Hippocampal formation (tissue), 2 donors: Measurements from ENCODE around the gene C12orf57.
"Not testable (repeated sequence)": the region's sequence is repeated elsewhere in the genome, so short reads cannot be mapped to it uniquely, and the experiment has no call there.

Experiments
- DNase-seq, 2 donors: peaks; one replicate each; lab custom pipeline; 2025; lab: John Stamatoyannopoulos, UW

The C12orf57 gene

GRCh38 chr12:6943722-6944380 is at the start of gene C12orf57, which contains the start of gene RNU7-1:
TSS of gene C12orf57 (plus strand) at chr12:6944022. CDS start at chr12:6944122, 100 bp downstream.
TSS of gene RNU7-1 (plus strand) at chr12:6943816.
- peak; percentile 61 to 88 for DNase-seq

GRCh38 chr12:6894321-6894720 is 49.5 kb upstream of the C12orf57 start:
- DNase-seq, result no peak

- no peak for DNase-seq
These were observed 46.9 kb upstream of the C12orf57 start for GRCh38 chr12:6896846-6897435.

GRCh38 chr12:6899427-6899826 is 44.4 kb upstream of the C12orf57 start:
- DNase-seq, result no peak

DNA sequence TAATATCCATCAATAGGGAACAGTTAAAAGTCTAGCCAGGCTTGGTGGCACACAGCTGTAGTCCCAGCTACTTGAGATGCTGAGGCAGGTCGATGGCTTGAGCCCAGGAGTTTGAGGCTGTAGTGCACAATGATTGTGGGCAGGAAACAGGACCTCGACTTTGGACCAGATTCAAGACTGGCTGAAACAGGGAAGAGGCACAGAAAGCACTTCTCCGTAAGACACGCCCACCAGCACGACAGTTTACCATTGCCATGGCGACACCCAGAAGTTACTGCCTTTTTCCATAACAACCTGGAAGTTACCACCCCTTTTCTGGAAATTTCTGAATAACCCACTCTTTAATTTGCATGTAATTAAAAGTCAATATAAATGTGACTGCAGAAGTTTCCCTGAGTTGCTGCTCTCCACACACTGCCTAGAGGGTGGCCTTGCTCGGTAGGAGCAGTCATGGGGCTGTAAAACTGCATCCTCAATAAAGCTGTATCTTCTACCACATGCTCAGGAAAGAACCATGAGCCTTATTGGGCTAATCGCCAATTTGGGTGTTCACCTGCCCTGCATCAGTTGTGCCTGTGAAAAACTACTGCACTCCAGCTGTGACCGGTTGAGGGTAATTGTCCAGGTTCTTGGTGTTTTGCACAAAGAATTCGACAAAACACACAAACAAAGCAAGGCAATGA is 43.8 kb upstream of the C12orf57 start:
- peak in 1 of 2 donors; percentile 46 for DNase-seq

- DNase-seq, result no peak
These were observed 41.4 kb upstream of the C12orf57 start for GRCh38 chr12:6902448-6902847.

- DNase-seq, result no peak
These were observed 40.1 kb upstream of the C12orf57 start for GRCh38 chr12:6903722-6904121.

- peak; percentile 94 to 96 for DNase-seq
These were observed 39.2 kb upstream of the C12orf57 start, which contains the start of gene LRRC23 for GRCh38 chr12:6904280-6905276. TSS of gene LRRC23 (plus strand) at chr12:6904822. CDS start at chr12:6905634, 812 bp downstream.

DNA sequence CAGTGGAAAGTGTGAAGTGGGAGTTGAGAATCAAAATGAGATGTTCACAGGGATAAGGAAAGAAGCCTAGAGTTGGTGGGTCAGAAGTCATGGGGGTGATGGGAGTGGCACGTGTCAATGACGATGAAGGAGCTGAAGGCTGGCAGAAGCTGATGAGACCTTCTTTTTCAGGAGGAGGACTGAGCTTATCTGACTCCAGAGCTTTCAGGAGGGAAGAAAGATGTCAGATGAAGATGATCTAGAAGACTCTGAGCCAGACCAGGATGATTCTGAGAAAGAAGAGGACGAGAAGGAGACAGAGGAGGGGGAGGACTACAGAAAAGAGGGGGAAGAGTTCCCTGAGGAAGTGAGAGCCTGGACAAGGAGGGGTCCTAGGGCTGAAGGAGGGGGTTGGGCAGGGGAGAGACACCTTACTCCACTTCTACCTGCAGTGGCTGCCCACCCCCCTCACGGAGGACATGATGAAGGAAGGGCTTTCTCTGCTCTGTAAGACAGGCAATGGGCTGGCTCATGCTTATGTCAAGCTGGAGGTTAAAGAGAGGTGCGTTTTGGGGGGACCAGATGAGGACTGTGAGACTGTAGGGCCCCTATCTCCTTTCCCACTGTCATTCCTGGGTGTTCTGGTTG is 38.3 kb upstream of the C12orf57 start:
- DNase-seq, result no peak

- DNase-seq, result not testable (repeated sequence)
These were observed 35.7 kb upstream of the C12orf57 start for GRCh38 chr12:6908141-6908540.

GRCh38 chr12:6909421-6910145 is 34.2 kb upstream of the C12orf57 start:
- DNase-seq, result no peak

- DNase-seq, result no peak
These were observed 31.5 kb upstream of the C12orf57 start for GRCh38 chr12:6912164-6912935.

DNA sequence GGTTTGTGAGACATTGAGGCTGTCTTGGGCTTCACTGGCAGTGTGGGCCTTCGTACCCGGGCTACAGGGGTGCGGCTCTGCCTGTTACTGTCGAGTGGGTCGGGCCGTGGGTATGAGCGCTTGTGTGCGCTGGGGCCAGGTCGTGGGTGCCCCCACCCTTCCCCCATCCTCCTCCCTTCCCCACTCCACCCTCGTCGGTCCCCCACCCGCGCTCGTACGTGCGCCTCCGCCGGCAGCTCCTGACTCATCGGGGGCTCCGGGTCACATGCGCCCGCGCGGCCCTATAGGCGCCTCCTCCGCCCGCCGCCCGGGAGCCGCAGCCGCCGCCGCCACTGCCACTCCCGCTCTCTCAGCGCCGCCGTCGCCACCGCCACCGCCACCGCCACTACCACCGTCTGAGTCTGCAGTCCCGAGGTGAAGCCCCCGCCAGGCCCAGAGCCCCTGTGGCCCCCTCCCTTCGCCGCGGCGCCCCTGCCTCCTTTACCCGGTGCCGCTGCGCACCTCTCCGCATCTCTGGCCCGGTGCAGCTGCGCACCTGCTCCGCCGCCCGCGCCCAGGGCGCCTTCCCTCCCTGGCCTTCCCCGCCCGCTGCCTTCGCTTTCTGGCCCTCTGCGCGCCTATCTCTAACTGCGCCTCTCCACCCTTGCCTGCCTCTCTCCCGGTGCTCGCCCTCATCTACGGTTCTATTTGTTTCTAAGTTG is 29.4 kb upstream of the C12orf57 start, which contains the start of gene ENO2:
Gene ENO2 (plus strand): TSS at position 335 of the 701 bp plus-strand sequence. CDS start 1,253 bp downstream, outside the sequence.
- peak; percentile 55 to 71 for DNase-seq

DNA sequence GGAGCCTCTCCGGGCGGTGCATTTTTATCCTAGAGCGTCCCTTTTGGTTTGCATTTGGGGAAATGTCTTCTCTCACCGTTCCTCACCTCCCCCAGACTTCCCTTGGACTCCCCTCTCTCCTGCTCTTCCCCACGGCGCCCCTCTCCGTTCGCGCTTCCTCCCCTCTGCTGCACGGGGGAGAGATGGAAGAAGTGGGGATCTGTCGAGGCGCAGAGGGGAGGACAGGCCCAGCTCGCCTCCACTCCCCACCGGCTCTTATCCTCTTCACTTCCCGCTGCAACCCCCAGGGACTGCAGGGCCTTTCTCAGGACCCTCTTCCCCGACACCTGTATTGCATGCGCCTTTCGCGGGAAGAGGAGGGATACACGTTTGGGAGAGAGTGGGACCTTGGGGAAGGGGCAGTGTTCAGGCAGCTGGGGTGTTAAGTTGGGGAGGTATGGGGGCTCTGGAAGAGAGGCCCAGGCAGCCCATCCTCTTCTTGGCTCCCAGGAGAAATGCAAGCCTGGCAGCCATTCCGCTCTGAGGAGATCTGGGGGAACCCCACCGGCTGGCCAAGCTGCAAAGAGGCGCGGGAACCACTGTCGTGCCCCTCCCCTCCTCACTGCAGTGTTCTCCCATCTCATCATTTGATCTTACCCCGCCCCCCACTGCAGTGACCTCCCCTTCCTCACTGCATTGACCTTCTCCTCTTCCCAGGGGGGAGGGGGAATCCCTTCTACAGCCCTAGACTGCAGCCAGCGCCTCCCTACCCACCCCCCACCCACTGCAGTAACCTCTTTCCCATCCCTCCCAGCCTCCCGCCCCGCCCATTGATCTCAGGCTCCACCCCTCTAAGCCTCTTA is 28.7 kb upstream of the C12orf57 start:
- DNase-seq, result no peak

DNA sequence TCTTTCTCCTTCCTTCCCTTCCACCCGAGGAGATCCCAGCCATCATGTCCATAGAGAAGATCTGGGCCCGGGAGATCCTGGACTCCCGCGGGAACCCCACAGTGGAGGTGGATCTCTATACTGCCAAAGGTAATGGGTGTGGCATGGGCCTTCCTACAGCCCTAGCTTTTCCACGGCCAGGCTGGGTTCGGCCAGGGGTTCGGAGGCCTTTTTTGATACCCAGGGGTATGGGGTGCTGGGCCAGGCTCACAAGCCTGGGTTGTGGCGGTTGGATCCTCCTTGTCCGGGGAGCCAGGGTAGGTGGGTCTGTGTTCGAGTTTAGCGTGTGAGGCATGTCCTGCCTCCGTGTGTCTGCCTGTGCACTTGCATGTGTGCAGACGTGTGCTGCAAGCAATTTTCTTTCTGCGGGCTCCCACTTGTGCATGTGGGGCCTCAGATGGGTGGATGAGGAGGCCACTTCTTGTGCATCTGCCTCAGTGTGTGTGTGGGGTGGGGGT is 28.0 kb upstream of the C12orf57 start:
- no peak for DNase-seq

DNA sequence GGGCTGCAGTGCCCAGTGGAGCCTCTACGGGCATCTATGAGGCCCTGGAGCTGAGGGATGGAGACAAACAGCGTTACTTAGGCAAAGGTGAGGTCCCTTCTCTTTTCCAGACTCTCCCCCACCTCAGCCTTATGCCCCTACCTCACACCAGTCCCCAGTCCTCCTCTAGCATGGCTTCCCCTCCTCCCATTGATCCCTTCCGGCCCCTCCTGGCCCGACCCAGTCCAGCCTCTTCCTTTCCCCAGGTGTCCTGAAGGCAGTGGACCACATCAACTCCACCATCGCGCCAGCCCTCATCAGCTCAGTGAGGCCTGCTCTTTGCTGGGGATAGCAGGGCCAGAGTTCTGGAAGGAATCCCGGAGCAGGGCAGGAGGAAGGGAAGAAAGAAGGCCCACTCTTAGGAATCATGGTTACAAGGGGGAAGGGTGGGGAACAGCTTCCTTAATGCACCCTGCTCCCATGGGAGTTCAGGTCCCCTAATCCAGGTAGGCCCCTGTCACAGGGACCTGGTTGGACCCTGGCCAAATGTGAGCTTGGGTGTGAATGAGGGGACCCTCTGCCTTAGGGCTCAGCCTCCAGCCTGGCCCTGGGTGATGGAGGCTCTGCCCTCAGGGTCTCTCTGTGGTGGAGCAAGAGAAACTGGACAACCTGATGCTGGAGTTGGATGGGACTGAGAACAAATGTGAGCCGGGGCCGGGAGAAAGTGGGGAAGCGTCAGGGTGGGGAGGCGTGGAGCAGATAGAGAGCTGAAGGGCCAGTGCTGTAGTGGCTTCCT is 27.2 kb upstream of the C12orf57 start:
- no peak for DNase-seq
